ENCODE results near the gene ZNF524.

DNA sequence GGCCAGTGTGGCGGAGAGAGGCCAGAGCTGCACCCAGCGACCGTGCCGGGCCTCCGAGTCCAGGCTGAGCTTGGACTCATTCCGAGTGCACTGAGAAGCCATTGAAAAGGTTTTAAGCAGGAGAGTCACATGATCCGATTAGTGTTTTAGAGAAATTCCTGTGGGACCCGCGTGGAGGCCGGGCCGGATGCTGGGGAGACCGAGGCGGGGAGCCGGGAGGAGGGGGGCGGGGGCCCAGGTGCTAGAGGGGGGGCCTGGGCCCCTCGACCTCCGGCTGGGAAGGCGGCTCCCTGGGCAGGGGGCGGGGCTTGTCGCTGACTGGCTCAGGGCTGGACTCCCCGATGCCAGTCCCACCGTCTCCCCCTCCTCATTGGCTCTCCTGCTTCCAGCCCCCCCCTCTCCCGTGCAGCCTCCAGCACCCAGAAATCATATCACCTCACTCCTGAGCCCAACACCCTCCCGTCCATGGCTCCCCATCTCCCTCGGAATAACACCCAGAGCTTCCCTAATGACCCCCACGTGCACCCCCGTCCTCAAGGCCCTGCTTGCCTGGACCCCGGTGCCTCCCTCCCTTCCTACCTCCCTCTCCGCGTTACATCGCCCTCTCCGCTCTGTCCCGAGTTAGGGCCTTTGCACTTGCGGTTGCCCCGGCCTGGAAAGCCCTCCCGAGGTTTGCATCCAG is 14.3 kb upstream of the ZNF524 start:
- TF ChIP-seq POLR2A (IDR thresholded peaks at IDR 0.05; ENCODE audit: low read depth, low read length) = no peak
- no peak for TF ChIP-seq TAF1 (IDR thresholded peaks at IDR 0.05; ENCODE audit: borderline replicate concordance, low read depth, low read length)

Measured in GM12892 (cell line).